IPS-20b (cell line): Measurements from ENCODE around the gene NDUFAF8.

Experiments used
- H3K27ac ChIP-seq: one replicate; pipeline ENCODE4 v1.5.1; 2013; ENCODE audit warnings: low read length
- H3K27me3 ChIP-seq: 2 replicates; pipeline ENCODE4 v1.6.1; 2013; ENCODE audit warnings: mild to moderate bottlenecking, low read length, inconsistent platforms; ENCODE audit not compliant: insufficient read depth
- H3K36me3 ChIP-seq: 2 replicates; pipeline ENCODE4 v1.6.1; 2013; ENCODE audit warnings: low read depth, mild to moderate bottlenecking, inconsistent platforms, low read length, moderate library complexity; ENCODE audit not compliant: insufficient read depth
- H3K4me1 ChIP-seq: 2 replicates; pipeline ENCODE4 v1.6.1; 2013; ENCODE audit warnings: mild to moderate bottlenecking, control low read depth, inconsistent platforms, low read length, moderate library complexity; ENCODE audit not compliant: insufficient read depth
- H3K4me3 ChIP-seq: 2 replicates; pipeline ENCODE4 v1.5.1; 2013; ENCODE audit warnings: mild to moderate bottlenecking, low read length, inconsistent platforms
- H3K9ac ChIP-seq: 2 replicates; pipeline ENCODE4 v1.6.1; 2013; ENCODE audit warnings: low read depth, mild to moderate bottlenecking, inconsistent platforms, low read length, moderate library complexity
- H3K9me3 ChIP-seq: 2 replicates; pipeline ENCODE4 v1.6.1; 2013; ENCODE audit warnings: mild to moderate bottlenecking, low read depth, low read length, inconsistent platforms; ENCODE audit not compliant: insufficient read depth

The NDUFAF8 gene

GRCh38 chr17:81252326-81252986 lies 13.3 kb downstream of the NDUFAF8 start:
- Histone ChIP-seq H3K4me1 (no peaks in the 10 kb centered on the region), H3K4me3 (no peak overlapping the region), H3K36me3 (no peaks in the 10 kb centered on the region), H3K27ac (no peak overlapping the region), H3K27me3 (no peaks in the 10 kb centered on the region), H3K9ac (no peak overlapping the region), H3K9me3 (no peaks in the 10 kb centered on the region)

- H3K4me3 ChIP-seq: no peak overlapping the region
- no peak overlapping the region for H3K27ac ChIP-seq
- no peaks in the 10 kb centered on the region for H3K4me1 ChIP-seq
- no peaks in the 10 kb centered on the region for H3K27me3 ChIP-seq
- no peaks in the 10 kb centered on the region for H3K9me3 ChIP-seq
- H3K9ac ChIP-seq: no peak overlapping the region
- no peaks in the 10 kb centered on the region for H3K36me3 ChIP-seq
These were observed 13.8 kb downstream of the NDUFAF8 start for GRCh38 chr17:81252987-81253329.

- Histone ChIP-seq H3K27ac (no peak overlapping the region), H3K27me3 (no peaks in the 10 kb centered on the region), H3K36me3 (no peaks in the 10 kb centered on the region), H3K9ac (no peak overlapping the region), H3K4me3 (no peak overlapping the region), H3K4me1 (no peaks in the 10 kb centered on the region), H3K9me3 (no peaks in the 10 kb centered on the region)
These were observed 14.4 kb downstream of the NDUFAF8 start for GRCh38 chr17:81253358-81254131.

GRCh38 chr17:81254955-81255717 lies 16.0 kb downstream of the NDUFAF8 start:
- H3K9me3 ChIP-seq: no peaks in the 10 kb centered on the region
- H3K4me1 ChIP-seq: no peaks in the 10 kb centered on the region
- no peak overlapping the region for H3K4me3 ChIP-seq
- H3K36me3 ChIP-seq: no peaks in the 10 kb centered on the region
- no peak overlapping the region for H3K27ac ChIP-seq
- H3K9ac ChIP-seq: no peak overlapping the region
- H3K27me3 ChIP-seq: no peaks in the 10 kb centered on the region

GRCh38 chr17:81256616-81257015 lies 17.5 kb downstream of the NDUFAF8 start:
- Histone ChIP-seq H3K4me3 (no peak overlapping the region), H3K36me3 (no peaks in the 10 kb centered on the region), H3K4me1 (no peaks in the 10 kb centered on the region), H3K27ac (no peak overlapping the region), H3K9ac (no peak overlapping the region), H3K9me3 (no peaks in the 10 kb centered on the region), H3K27me3 (no peaks in the 10 kb centered on the region)

GRCh38 chr17:81257533-81257932 lies 18.4 kb downstream of the NDUFAF8 start:
- Histone ChIP-seq H3K4me1 (no peaks in the 10 kb centered on the region), H3K36me3 (no peaks in the 10 kb centered on the region), H3K27ac (no peak overlapping the region), H3K4me3 (no peak overlapping the region), H3K9me3 (no peaks in the 10 kb centered on the region), H3K9ac (no peak overlapping the region), H3K27me3 (no peaks in the 10 kb centered on the region)

GRCh38 chr17:81258292-81258691 lies 19.2 kb downstream of the NDUFAF8 start:
- Histone ChIP-seq H3K9me3 (no peaks in the 10 kb centered on the region), H3K4me1 (no peaks in the 10 kb centered on the region), H3K4me3 (no peak overlapping the region), H3K27ac (no peak overlapping the region), H3K9ac (no peak overlapping the region), H3K27me3 (no peaks in the 10 kb centered on the region), H3K36me3 (no peaks in the 10 kb centered on the region)

GRCh38 chr17:81259058-81259605 lies 20.0 kb downstream of the NDUFAF8 start:
- no peaks in the 10 kb centered on the region for H3K27me3 ChIP-seq
- no peaks in the 10 kb centered on the region for H3K9me3 ChIP-seq
- no peak overlapping the region for H3K27ac ChIP-seq
- H3K4me1 ChIP-seq: no peaks in the 10 kb centered on the region
- H3K4me3 ChIP-seq: no peak overlapping the region
- H3K9ac ChIP-seq: no peak overlapping the region
- H3K36me3 ChIP-seq: no peaks in the 10 kb centered on the region

GRCh38 chr17:81260171-81260570 lies 21.1 kb downstream of the NDUFAF8 start:
- Histone ChIP-seq H3K4me1 (no peaks in the 10 kb centered on the region), H3K9me3 (no peaks in the 10 kb centered on the region), H3K36me3 (no peaks in the 10 kb centered on the region), H3K4me3 (no peak overlapping the region), H3K27ac (no peak overlapping the region), H3K27me3 (no peaks in the 10 kb centered on the region), H3K9ac (no peak overlapping the region)

- no peak overlapping the region for H3K9ac ChIP-seq
- no peaks in the 10 kb centered on the region for H3K27me3 ChIP-seq
- H3K9me3 ChIP-seq: no peaks in the 10 kb centered on the region
- no peak overlapping the region for H3K27ac ChIP-seq
- H3K4me3 ChIP-seq: no peak overlapping the region
- no peaks in the 10 kb centered on the region for H3K4me1 ChIP-seq
- no peaks in the 10 kb centered on the region for H3K36me3 ChIP-seq
These were observed 21.5 kb downstream of the NDUFAF8 start for GRCh38 chr17:81260641-81261040.

GRCh38 chr17:81261096-81261495 lies 22.0 kb downstream of the NDUFAF8 start:
- Histone ChIP-seq H3K27ac (no peak overlapping the region), H3K27me3 (no peaks in the 10 kb centered on the region), H3K9me3 (no peaks in the 10 kb centered on the region), H3K36me3 (no peaks in the 10 kb centered on the region), H3K9ac (no peak overlapping the region), H3K4me1 (no peaks in the 10 kb centered on the region), H3K4me3 (no peak overlapping the region)
